GM23338 (cell line): Measurements from ENCODE around the gene PAQR5. TPM values are rescaled to one million over a fixed set of nuclear protein-coding genes. Genes with fewer than 3 reads are reported as not detected.

ENCODE experiments used
- CTCF ChIP-seq, 2 experiments: fragments of 200-600 bp in 1 of 2; sonication (generic) in 1 of 2; conservative IDR thresholded peaks; 2 replicates each; pipeline versions ENCODE4 v1.5.1 to v1.6.1; 2016 to 2017; ENCODE audit warnings: antibody characterized with exemption in 2 of 2, low read depth in 2 of 2, mild to moderate bottlenecking in 2 of 2, moderate library complexity in 1 of 2
- ETS1 ChIP-seq: IDR thresholded peaks from 2 replicates; pipeline ENCODE4 v1.6.1; 2016; ENCODE audit warnings: antibody characterized with exemption
- EZH2 ChIP-seq: fragments of 200-600 bp; sonication (generic); IDR thresholded peaks from one replicate; pipeline ENCODE4 v1.8.0; 2017; ENCODE audit warnings: antibody characterized with exemption, mild to moderate bottlenecking, low read depth; ENCODE audit not compliant: unreplicated experiment
- EZH2phosphoT487 ChIP-seq: fragments of 200-600 bp; sonication (generic); IDR thresholded peaks from one replicate; pipeline ENCODE4 v1.8.1; 2018; ENCODE audit warnings: antibody characterized with exemption; ENCODE audit not compliant: unreplicated experiment
- JUNB ChIP-seq: IDR thresholded peaks from one replicate; pipeline ENCODE4 v1.6.1; 2016; ENCODE audit warnings: antibody characterized with exemption; ENCODE audit not compliant: unreplicated experiment
- NANOG ChIP-seq: IDR thresholded peaks from 2 replicates; pipeline ENCODE4 v1.6.1; 2016; ENCODE audit warnings: antibody characterized with exemption, borderline replicate concordance
- POLR2AphosphoS5 ChIP-seq: IDR thresholded peaks from 2 replicates; pipeline ENCODE4 v1.6.1; 2016; ENCODE audit warnings: antibody characterized with exemption, low read depth
- STAT1 ChIP-seq: IDR thresholded peaks from one replicate; pipeline ENCODE4 v1.6.1; 2016; ENCODE audit warnings: antibody characterized with exemption; ENCODE audit not compliant: unreplicated experiment
- polyA plus RNA-seq: library from polyadenylated mRNA; unstranded; fragments of >200 nt; fragmentation: Nextera tagmentation; extraction: Ambion mirVana; gene quantifications from 2 replicates; pipeline ENCODE4 v1.2.1, GENCODE V29; 2016
- total RNA-seq: library from RNA; depleted of rRNA; stranded (reverse); fragments of >200 nt; shearing (Covaris generic); gene quantifications from 2 replicates; pipeline ENCODE4 v1.2.3, GENCODE V29; 2014
- TF ChIP-seq, protein P1 (sequence below): fragments of 250-450 bp; sonication (Bioruptor Pico); IDR thresholded peaks from 2 replicates; pipeline ENCODE4 v1.5.0; 2020; ENCODE audit warnings: mild to moderate bottlenecking, moderate library complexity

The PAQR5 gene
- total and polyA plus RNA-seq, 2 experiments from 2014 or later = 8.7 to 14.5 TPM

DNA sequence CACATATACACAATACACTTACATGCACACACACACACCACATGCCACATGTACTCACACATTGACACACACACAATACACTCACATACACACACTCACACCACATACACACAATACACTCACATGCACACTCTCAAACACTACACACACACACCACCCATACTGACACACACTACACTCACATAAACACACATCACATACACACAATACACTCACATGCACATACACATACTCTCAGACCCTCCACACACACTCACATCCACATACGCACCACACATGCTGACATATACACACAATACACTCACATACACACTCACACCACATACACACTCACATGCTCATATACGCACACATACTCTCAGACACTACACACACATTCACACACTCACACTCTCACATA, 87.1 kb downstream of the PAQR5 start (continued):
- TF ChIP-seq, protein P1, sequence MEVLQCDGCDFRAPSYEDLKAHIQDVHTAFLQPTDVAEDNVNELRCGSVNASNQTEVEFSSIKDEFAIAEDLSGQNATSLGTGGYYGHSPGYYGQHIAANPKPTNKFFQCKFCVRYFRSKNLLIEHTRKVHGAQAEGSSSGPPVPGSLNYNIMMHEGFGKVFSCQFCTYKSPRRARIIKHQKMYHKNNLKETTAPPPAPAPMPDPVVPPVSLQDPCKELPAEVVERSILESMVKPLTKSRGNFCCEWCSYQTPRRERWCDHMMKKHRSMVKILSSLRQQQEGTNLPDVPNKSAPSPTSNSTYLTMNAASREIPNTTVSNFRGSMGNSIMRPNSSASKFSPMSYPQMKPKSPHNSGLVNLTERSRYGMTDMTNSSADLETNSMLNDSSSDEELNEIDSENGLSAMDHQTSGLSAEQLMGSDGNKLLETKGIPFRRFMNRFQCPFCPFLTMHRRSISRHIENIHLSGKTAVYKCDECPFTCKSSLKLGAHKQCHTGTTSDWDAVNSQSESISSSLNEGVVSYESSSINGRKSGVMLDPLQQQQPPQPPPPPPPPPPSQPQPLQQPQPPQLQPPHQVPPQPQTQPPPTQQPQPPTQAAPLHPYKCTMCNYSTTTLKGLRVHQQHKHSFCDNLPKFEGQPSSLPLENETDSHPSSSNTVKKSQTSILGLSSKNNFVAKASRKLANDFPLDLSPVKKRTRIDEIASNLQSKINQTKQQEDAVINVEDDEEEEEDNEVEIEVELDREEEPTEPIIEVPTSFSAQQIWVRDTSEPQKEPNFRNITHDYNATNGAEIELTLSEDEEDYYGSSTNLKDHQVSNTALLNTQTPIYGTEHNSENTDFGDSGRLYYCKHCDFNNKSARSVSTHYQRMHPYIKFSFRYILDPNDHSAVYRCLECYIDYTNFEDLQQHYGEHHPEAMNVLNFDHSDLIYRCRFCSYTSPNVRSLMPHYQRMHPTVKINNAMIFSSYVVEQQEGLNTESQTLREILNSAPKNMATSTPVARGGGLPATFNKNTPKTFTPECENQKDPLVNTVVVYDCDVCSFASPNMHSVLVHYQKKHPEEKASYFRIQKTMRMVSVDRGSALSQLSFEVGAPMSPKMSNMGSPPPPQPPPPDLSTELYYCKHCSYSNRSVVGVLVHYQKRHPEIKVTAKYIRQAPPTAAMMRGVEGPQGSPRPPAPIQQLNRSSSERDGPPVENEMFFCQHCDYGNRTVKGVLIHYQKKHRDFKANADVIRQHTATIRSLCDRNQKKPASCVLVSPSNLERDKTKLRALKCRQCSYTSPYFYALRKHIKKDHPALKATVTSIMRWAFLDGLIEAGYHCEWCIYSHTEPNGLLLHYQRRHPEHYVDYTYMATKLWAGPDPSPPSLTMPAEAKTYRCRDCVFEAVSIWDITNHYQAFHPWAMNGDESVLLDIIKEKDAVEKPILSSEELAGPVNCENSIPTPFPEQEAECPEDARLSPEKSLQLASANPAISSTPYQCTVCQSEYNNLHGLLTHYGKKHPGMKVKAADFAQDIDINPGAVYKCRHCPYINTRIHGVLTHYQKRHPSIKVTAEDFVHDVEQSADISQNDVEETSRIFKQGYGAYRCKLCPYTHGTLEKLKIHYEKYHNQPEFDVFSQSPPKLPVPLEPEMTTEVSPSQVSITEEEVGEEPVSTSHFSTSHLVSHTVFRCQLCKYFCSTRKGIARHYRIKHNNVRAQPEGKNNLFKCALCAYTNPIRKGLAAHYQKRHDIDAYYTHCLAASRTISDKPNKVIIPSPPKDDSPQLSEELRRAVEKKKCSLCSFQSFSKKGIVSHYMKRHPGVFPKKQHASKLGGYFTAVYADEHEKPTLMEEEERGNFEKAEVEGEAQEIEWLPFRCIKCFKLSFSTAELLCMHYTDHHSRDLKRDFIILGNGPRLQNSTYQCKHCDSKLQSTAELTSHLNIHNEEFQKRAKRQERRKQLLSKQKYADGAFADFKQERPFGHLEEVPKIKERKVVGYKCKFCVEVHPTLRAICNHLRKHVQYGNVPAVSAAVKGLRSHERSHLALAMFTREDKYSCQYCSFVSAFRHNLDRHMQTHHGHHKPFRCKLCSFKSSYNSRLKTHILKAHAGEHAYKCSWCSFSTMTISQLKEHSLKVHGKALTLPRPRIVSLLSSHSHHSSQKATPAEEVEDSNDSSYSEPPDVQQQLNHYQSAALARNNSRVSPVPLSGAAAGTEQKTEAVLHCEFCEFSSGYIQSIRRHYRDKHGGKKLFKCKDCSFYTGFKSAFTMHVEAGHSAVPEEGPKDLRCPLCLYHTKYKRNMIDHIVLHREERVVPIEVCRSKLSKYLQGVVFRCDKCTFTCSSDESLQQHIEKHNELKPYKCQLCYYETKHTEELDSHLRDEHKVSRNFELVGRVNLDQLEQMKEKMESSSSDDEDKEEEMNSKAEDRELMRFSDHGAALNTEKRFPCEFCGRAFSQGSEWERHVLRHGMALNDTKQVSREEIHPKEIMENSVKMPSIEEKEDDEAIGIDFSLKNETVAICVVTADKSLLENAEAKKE (CRISPR knock-in tag) = no peak
- no peak for TF ChIP-seq STAT1
- no peak for TF ChIP-seq EZH2phosphoT487
- TF ChIP-seq POLR2AphosphoS5 = no peak
- no peak for TF ChIP-seq CTCF (conservative IDR thresholded peaks at IDR 0.05; ENCODE audit: low read depth in 2 of 2)
- TF ChIP-seq EZH2 = no peak
- TF ChIP-seq ETS1 = no peak
- no peak for TF ChIP-seq NANOG
- no peak for TF ChIP-seq JUNB
